HG03097 (cell line): ENCODE data around the gene UBE2M.
"Not testable (repeated sequence)": the region's sequence is repeated elsewhere in the genome, so short reads cannot be mapped to it uniquely, and the experiment has no call there.

Experiments used
- ATAC-seq: cut with Tn5 transposase; IDR thresholded peaks from one replicate; pipeline ENCODE4 v1.9.1; 2021; ENCODE audit not compliant: unreplicated experiment, low FRiP score

UBE2M gene

GRCh38 chr19:58513694-58514563, 44.5 kb downstream of the UBE2M start:
- ATAC-seq: peak; percentile 69

DNA sequence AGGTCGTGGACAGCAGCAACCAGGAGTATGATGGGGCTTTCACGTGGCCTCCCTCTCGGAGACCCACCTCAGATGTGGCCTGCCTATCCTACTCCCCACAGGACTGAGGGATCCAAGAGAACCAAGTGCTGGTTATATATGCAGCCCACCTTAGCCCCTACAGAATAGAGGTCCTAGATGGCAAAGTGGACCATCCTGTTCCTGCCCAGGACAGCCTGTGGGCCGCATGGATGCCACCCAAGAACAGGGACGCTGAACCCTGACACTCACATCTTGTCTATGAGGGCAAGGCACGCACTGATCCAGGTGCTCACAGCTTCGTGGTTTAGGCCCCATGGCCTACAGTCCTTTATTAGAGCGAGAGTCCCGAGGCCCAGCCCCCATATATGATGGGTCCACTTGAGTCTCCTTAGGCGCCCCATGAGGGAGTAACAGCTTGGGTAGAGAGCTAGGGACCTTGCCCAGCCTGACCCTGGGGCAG, 45.2 kb downstream of the UBE2M start:
- no peak for ATAC-seq

DNA sequence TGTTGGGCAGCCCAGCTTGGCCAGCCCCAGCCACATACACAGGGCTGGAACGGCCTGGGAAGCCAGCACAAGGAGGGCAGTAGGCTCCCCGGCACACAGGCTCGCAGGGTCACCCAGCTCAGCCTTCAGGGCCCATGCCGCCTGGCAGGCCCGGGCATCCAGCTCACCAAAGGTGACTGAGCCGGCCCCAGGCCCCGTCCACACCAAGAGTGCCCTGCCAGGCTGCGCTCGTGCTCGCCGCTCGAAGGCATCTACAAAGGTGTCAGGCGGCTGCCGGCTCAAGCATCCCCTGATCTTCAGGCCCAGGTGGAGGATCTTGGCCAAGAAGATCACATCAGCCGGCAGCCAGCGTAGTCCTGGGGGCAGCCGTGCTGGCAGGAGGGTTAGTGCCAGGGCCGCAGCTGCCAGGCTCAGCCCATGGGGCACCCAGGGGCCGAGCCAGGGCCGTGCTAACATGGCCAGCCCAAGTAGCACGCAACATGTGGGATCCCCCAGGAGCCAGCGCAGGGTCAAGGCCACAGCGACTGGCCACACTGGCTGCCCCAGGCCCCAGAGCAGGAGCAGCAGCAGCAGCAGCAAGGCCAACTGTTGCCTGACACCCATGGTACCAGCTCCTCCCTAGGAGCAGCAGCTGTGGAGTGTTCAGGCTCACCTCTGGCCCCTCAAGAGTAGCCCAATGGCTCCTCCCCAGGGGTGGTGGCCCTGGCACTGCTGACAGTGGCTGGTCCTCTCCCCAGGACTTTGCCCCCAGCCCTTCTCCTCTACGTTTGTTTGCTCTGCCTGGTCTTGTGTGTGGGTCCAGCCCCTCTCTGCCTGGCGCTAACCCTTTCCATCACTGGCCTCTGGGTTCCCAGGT, 46.8 kb downstream of the UBE2M start, which contains the start of gene SLC27A5:
Gene SLC27A5 (minus strand): TSS at position 640 of the 856 bp plus-strand sequence. CDS start 37 bp downstream, at position 603.
- no peak for ATAC-seq

DNA sequence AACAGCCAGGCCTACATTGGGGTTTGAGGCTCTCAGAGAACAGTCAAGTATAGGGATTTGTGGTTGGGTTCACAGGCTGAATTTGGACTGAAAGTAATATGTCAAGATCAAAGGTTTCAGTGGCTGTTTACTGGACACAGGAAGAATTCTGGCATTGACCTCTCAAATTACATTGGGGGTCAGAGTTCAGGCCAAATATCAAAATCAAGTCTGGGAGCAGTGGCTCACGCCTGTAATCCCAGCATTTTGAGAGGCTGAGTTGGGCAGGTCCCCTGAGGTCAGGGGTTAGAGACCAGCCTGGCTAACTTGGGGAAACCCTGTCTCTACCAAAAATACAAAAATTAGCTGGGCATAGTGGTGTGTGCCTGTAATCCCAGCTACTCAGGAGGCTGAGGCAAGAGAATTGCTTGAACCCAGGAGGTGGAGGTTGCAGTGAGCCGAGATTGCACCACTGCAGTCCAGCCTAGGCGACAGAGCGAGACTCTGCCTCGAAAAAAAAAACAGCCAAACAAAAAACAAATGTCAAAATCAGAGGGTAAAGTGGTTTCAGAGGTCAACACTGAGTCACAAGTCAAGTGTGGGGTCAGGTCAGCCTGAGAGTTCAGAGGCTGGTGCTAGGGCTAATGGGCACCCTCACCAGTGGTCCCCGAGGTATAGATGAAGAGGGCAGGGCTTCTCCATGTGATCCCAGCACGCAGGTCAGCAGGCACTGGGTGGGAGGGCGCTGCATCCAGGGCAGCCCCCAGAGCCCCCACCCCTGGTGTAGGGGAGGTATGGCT, 48.1 kb downstream of the UBE2M start:
- no peak for ATAC-seq

DNA sequence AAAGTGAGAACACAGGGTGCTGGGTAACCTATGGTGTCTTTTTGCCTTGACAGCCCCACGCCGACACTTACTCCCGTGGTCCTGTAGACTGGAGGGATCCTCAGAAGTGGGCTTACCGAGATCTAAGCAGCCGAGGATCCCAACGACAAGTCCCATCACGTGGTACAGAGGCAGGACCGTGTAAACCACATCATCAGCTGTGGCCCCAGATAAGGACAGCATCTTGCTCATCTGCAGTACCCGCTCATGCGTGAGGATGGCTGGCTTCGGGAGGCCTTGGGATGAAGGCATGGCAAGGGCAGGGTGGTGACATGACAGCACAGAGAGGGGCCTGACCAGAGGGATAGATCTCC, 48.7 kb downstream of the UBE2M start:
- no peak for ATAC-seq

DNA sequence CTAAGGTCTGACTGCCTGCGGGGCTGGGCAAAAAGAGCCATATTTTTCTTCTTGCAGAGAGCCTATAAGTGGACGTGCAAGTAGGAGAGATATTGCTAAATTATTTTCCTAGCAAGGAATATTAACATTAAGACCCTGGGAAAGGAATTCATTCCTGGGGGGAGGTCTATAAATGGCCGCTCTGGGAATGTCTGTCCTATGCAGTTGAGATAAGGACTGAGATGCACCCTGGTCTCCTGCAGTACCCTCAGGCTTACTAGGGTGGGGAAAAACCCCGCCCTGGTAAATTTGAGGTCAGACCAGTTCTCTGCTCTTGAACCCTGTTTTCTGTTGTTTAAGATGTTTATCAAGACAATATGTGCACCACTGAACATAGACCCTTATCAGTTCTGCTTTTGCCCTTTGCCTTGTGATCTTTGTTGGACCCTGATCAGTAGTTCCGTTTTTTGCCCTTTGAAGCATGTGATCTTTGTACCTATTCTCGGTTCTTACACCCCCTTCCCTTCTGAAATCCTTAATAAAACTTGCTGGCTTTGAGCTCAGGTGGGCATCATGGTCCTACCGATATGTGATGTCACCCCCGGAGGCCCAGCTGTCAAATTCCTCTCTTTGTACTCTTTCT, 50.7 kb downstream of the UBE2M start:
- ATAC-seq: not testable (repeated sequence)
